ENCODE measurements around the gene PLEKHG4B.

DNA sequence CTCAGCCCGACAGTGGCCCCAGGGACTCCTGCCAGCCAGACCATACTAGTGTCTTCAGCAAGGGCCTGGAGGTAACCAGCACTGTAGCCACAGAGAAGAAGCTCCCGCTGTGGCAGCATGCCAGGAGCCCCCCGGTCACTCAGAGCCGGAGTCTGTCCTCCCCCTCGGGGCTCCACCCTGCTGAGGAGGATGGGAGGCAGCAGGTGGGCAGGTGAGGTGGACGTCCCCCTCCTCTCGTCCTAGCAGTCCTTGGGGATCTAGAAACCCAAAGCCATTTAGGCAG is 71.3 kb downstream of the PLEKHG4B start:
- TF ChIP-seq, protein P1, sequence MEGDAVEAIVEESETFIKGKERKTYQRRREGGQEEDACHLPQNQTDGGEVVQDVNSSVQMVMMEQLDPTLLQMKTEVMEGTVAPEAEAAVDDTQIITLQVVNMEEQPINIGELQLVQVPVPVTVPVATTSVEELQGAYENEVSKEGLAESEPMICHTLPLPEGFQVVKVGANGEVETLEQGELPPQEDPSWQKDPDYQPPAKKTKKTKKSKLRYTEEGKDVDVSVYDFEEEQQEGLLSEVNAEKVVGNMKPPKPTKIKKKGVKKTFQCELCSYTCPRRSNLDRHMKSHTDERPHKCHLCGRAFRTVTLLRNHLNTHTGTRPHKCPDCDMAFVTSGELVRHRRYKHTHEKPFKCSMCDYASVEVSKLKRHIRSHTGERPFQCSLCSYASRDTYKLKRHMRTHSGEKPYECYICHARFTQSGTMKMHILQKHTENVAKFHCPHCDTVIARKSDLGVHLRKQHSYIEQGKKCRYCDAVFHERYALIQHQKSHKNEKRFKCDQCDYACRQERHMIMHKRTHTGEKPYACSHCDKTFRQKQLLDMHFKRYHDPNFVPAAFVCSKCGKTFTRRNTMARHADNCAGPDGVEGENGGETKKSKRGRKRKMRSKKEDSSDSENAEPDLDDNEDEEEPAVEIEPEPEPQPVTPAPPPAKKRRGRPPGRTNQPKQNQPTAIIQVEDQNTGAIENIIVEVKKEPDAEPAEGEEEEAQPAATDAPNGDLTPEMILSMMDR (conservative IDR thresholded peaks at IDR 0.05; ENCODE audit: low read depth, low read length), result no peak
- no peak for TF ChIP-seq EZH2 (IDR thresholded peaks at IDR 0.05; ENCODE audit: borderline replicate concordance, low read depth, low read length, poor library complexity, severe bottlenecking)

All from A673 (cell line).